Measurements from ENCODE around the gene ACSL6. TPM values are rescaled to one million over a fixed set of nuclear protein-coding genes. Genes with fewer than 3 reads are reported as not detected.

ACSL6 gene
- total RNA-seq, 1 donor from 2014 or later = under 0.01 TPM

GRCh38 chr5:132033122-132033521 lies 21.7 kb upstream of the ACSL6 start:
- no peak for TF ChIP-seq CTCF (IDR thresholded peaks at IDR 0.05; ENCODE audit: insufficient read depth, low read length, poor library complexity, severe bottlenecking)
- no peak overlapping the region for H3K4me3 ChIP-seq (ENCODE audit: low read depth, low read length)
- DNase-seq (ENCODE audit: low read depth) = no peak
- H3K36me3 ChIP-seq (ENCODE audit: control insufficient read depth, insufficient read depth, low read length) = no peaks in the 10 kb centered on the region
- no peaks in the 10 kb centered on the region for H3K27me3 ChIP-seq (ENCODE audit: control insufficient read depth, insufficient read depth, low read length)

GRCh38 chr5:132032196-132032595 lies 20.7 kb upstream of the ACSL6 start:
- no peak overlapping the region for H3K4me3 ChIP-seq (ENCODE audit: low read depth, low read length)
- no peaks in the 10 kb centered on the region for H3K36me3 ChIP-seq (ENCODE audit: control insufficient read depth, insufficient read depth, low read length)
- DNase-seq (ENCODE audit: low read depth) = no peak
- H3K27me3 ChIP-seq (ENCODE audit: control insufficient read depth, insufficient read depth, low read length) = no peaks in the 10 kb centered on the region
- no peak for TF ChIP-seq CTCF (IDR thresholded peaks at IDR 0.05; ENCODE audit: insufficient read depth, low read length, poor library complexity, severe bottlenecking)

GRCh38 chr5:132030610-132031009 lies 19.2 kb upstream of the ACSL6 start:
- H3K36me3 ChIP-seq (ENCODE audit: control insufficient read depth, insufficient read depth, low read length) = no peaks in the 10 kb centered on the region
- no peak for DNase-seq (ENCODE audit: low read depth)
- no peak for TF ChIP-seq CTCF (IDR thresholded peaks at IDR 0.05; ENCODE audit: insufficient read depth, low read length, poor library complexity, severe bottlenecking)
- H3K4me3 ChIP-seq (ENCODE audit: low read depth, low read length) = no peak overlapping the region
- no peaks in the 10 kb centered on the region for H3K27me3 ChIP-seq (ENCODE audit: control insufficient read depth, insufficient read depth, low read length)

GRCh38 chr5:132029609-132030330 lies 18.3 kb upstream of the ACSL6 start:
- no peaks in the 10 kb centered on the region for H3K27me3 ChIP-seq (ENCODE audit: control insufficient read depth, insufficient read depth, low read length)
- no peaks in the 10 kb centered on the region for H3K36me3 ChIP-seq (ENCODE audit: control insufficient read depth, insufficient read depth, low read length)
- no peak for DNase-seq (ENCODE audit: low read depth)
- TF ChIP-seq CTCF (IDR thresholded peaks at IDR 0.05; ENCODE audit: insufficient read depth, low read length, poor library complexity, severe bottlenecking) = no peak
- H3K4me3 ChIP-seq (ENCODE audit: low read depth, low read length) = no peak overlapping the region

GRCh38 chr5:132027027-132027426 lies 15.6 kb upstream of the ACSL6 start:
- no peak for DNase-seq (ENCODE audit: low read depth)

More at GRCh38 chr5:132027027-132027426, 15.6 kb upstream of the ACSL6 start:
- Histone ChIP-seq H3K27me3 (ENCODE audit: control insufficient read depth, insufficient read depth, low read length) (peaks cover 2% of the 10 kb centered on the region), H3K4me3 (ENCODE audit: low read depth, low read length) (no peak overlapping the region), H3K36me3 (ENCODE audit: control insufficient read depth, insufficient read depth, low read length) (no peaks in the 10 kb centered on the region)
- no peak for TF ChIP-seq CTCF (IDR thresholded peaks at IDR 0.05; ENCODE audit: insufficient read depth, low read length, poor library complexity, severe bottlenecking)
